Activated CD4-positive, alpha-beta T cell treated with anti-CD3 and anti-CD28 coated beads, Interleukin-2, amount 10 ng/mL, durations not matched to agents 7 days and 5 days (primary cell): Measurements from ENCODE around the gene CCDC33. TPM values are rescaled to one million over a fixed set of nuclear protein-coding genes. Genes with fewer than 3 reads are reported as not detected.

ENCODE experiments used
- CTCF ChIA-PET: fragments of 350-600 bp; sonication (Branson Sonifier 250); formaldehyde crosslinking; loops from one replicate; lab custom pipeline; 2021; ENCODE audit warnings: antibody characterized with exemption; lab: Charles Lee
- POLR2A ChIA-PET: fragments of 350-600 bp; sonication (Branson Sonifier 250); formaldehyde crosslinking; loops from one replicate; lab custom pipeline; 2021; ENCODE audit warnings: antibody characterized with exemption; lab: Charles Lee
- DNase-seq: peaks from one replicate; pipeline ENCODE4 v3.0.0-alpha.2; 2020
- H3K27ac Mint-ChIP-seq: one replicate; pipeline ENCODE4 v1.8.0; 2021; ENCODE audit warnings: mild to moderate bottlenecking, moderate library complexity, mixed read lengths
- H3K27me3 Mint-ChIP-seq: one replicate; pipeline ENCODE4 v1.8.0; 2021; ENCODE audit warnings: mixed read lengths
- H3K36me3 Mint-ChIP-seq: one replicate; pipeline ENCODE4 v1.8.0; 2021; ENCODE audit warnings: low read depth, mixed read lengths
- H3K4me1 Mint-ChIP-seq: one replicate; pipeline ENCODE4 v1.8.0; 2021; ENCODE audit warnings: mixed read lengths
- H3K4me3 Mint-ChIP-seq: one replicate; pipeline ENCODE4 v1.8.0; 2021; ENCODE audit warnings: mild to moderate bottlenecking, moderate library complexity, mixed read lengths
- H3K9me3 Mint-ChIP-seq: one replicate; pipeline ENCODE4 v1.8.0; 2021; ENCODE audit warnings: mixed read lengths
- total RNA-seq, 2 experiments: library from RNA; stranded (reverse); gene quantifications; one replicate each; pipeline ENCODE4 v1.2.3, GENCODE V29; 2021

Gene CCDC33
- total RNA-seq, 2 experiments from 2014 or later: not detected

GRCh38 chr15:74201710-74202420 lies 34.3 kb upstream of the CCDC33 start:
- ChIA-PET POLR2A (no interaction called here), CTCF (interaction anchor here (0.8 kb wide), 1 partner anchor 11 kb away, joined by 3 read pairs; no protein-coding TSS in a partner anchor)
- Mint-ChIP-seq H3K4me3 (no peak overlapping the region), H3K27me3 (no peaks in the 10 kb centered on the region), H3K36me3 (no peaks in the 10 kb centered on the region), H3K4me1 (no peaks in the 10 kb centered on the region), H3K27ac (no peak overlapping the region), H3K9me3 (no peaks in the 10 kb centered on the region)
- DNase-seq: no peak

- Mint-ChIP-seq H3K9me3 (no peaks in the 10 kb centered on the region), H3K27me3 (peaks cover 6% of the 10 kb centered on the region), H3K36me3 (no peaks in the 10 kb centered on the region), H3K4me1 (no peaks in the 10 kb centered on the region), H3K4me3 (no peak within 1 kb of the TSS), H3K27ac (no peak within 1 kb of the TSS)
- no peak for DNase-seq
- POLR2A ChIA-PET: no interaction called here
- CTCF ChIA-PET: interaction anchor here (0.8 kb wide), 1 partner anchor 12 kb away, joined by 3 read pairs; no protein-coding TSS in a partner anchor
Observed at GRCh38 chr15:74202452-74203401, 33.4 kb upstream of the CCDC33 start, which contains the start of gene STRA6. TSS of gene STRA6 (minus strand) at chr15:74202787. CDS start at chr15:74202267, 520 bp downstream.

- DNase-seq: no peak
- Mint-ChIP-seq H3K27me3 (peaks cover 14% of the 10 kb centered on the region), H3K27ac (no peak overlapping the region), H3K36me3 (no peaks in the 10 kb centered on the region), H3K9me3 (no peaks in the 10 kb centered on the region), H3K4me3 (no peak overlapping the region), H3K4me1 (no peaks in the 10 kb centered on the region)
- POLR2A ChIA-PET: no interaction called here
- CTCF ChIA-PET: no interaction called here
Observed at GRCh38 chr15:74203914-74204431, 32.2 kb upstream of the CCDC33 start.

GRCh38 chr15:74205582-74205947 lies 30.6 kb upstream of the CCDC33 start:
- ChIA-PET CTCF (interaction anchor here (1.6 kb wide), 1 partner anchor 11 kb away, joined by 3 read pairs; no protein-coding TSS in a partner anchor), POLR2A (no interaction called here)
- H3K36me3 Mint-ChIP-seq: no peaks in the 10 kb centered on the region
- H3K4me1 Mint-ChIP-seq: no peaks in the 10 kb centered on the region
- H3K27me3 Mint-ChIP-seq: peaks cover 14% of the 10 kb centered on the region
- no peak overlapping the region for H3K4me3 Mint-ChIP-seq
- DNase-seq: no peak
- no peaks in the 10 kb centered on the region for H3K9me3 Mint-ChIP-seq
- no peak overlapping the region for H3K27ac Mint-ChIP-seq

- H3K27ac Mint-ChIP-seq: no peak overlapping the region
- CTCF ChIA-PET: interaction anchor here (1.6 kb wide), 1 partner anchor 12 kb away, joined by 3 read pairs; no protein-coding TSS in a partner anchor
- no peak overlapping the region for H3K4me3 Mint-ChIP-seq
- H3K27me3 Mint-ChIP-seq: peaks cover 17% of the 10 kb centered on the region
- POLR2A ChIA-PET: no interaction called here
- no peaks in the 10 kb centered on the region for H3K4me1 Mint-ChIP-seq
- H3K9me3 Mint-ChIP-seq: no peaks in the 10 kb centered on the region
- H3K36me3 Mint-ChIP-seq: no peaks in the 10 kb centered on the region
- no peak for DNase-seq
Observed at GRCh38 chr15:74206801-74207281, 29.3 kb upstream of the CCDC33 start.

- Mint-ChIP-seq H3K9me3 (no peaks in the 10 kb centered on the region), H3K27me3 (peaks cover 18% of the 10 kb centered on the region), H3K4me3 (no peak overlapping the region), H3K27ac (no peak overlapping the region), H3K36me3 (no peaks in the 10 kb centered on the region), H3K4me1 (no peaks in the 10 kb centered on the region)
- ChIA-PET POLR2A (no interaction called here), CTCF (no interaction called here)
- DNase-seq: no peak
Observed at GRCh38 chr15:74207652-74208440, 28.3 kb upstream of the CCDC33 start.

- Mint-ChIP-seq H3K4me3 (no peak overlapping the region), H3K4me1 (no peaks in the 10 kb centered on the region), H3K9me3 (no peaks in the 10 kb centered on the region), H3K36me3 (no peaks in the 10 kb centered on the region), H3K27me3 (peaks cover 18% of the 10 kb centered on the region), H3K27ac (no peak overlapping the region)
- ChIA-PET POLR2A (no interaction called here), CTCF (interaction anchor here (1.2 kb wide), 1 partner anchor 223 kb away, joined by 3 read pairs; no protein-coding TSS in a partner anchor)
- DNase-seq: no peak
Observed at GRCh38 chr15:74208496-74208895, 27.6 kb upstream of the CCDC33 start.

- Mint-ChIP-seq H3K27ac (no peak overlapping the region), H3K9me3 (no peaks in the 10 kb centered on the region)
- CTCF ChIA-PET: interaction anchor here (1.2 kb wide), 1 partner anchor 222 kb away, joined by 3 read pairs; no protein-coding TSS in a partner anchor
Observed at GRCh38 chr15:74208901-74209559, 27.1 kb upstream of the CCDC33 start.

GRCh38 chr15:74209560-74209958 lies 26.6 kb upstream of the CCDC33 start:
- ChIA-PET POLR2A (no interaction called here), CTCF (interaction anchor here (1.2 kb wide), 1 partner anchor 222 kb away, joined by 3 read pairs; no protein-coding TSS in a partner anchor)
- DNase-seq: no peak
- Mint-ChIP-seq H3K9me3 (no peaks in the 10 kb centered on the region), H3K4me3 (no peak overlapping the region), H3K27ac (no peak overlapping the region), H3K36me3 (no peaks in the 10 kb centered on the region), H3K27me3 (peaks cover 18% of the 10 kb centered on the region), H3K4me1 (no peaks in the 10 kb centered on the region)

More at GRCh38 chr15:74208901-74209559, 27.1 kb upstream of the CCDC33 start:
- Mint-ChIP-seq H3K27me3 (peaks cover 18% of the 10 kb centered on the region), H3K4me3 (no peak overlapping the region), H3K36me3 (no peaks in the 10 kb centered on the region), H3K4me1 (no peaks in the 10 kb centered on the region)
- DNase-seq: no peak
- POLR2A ChIA-PET: no interaction called here

- no peaks in the 10 kb centered on the region for H3K36me3 Mint-ChIP-seq
- peaks cover 22% of the 10 kb centered on the region for H3K27me3 Mint-ChIP-seq
- no peaks in the 10 kb centered on the region for H3K9me3 Mint-ChIP-seq
- ChIA-PET CTCF (no interaction called here), POLR2A (no interaction called here)
- DNase-seq: no peak
- H3K27ac Mint-ChIP-seq: no peak overlapping the region
- H3K4me1 Mint-ChIP-seq: peaks cover 4% of the 10 kb centered on the region
- no peak overlapping the region for H3K4me3 Mint-ChIP-seq
Observed at GRCh38 chr15:74209997-74210671, 26.0 kb upstream of the CCDC33 start.

- Mint-ChIP-seq H3K4me1 (peaks cover 6% of the 10 kb centered on the region), H3K27me3 (peaks cover 23% of the 10 kb centered on the region), H3K9me3 (no peaks in the 10 kb centered on the region), H3K4me3 (no peak overlapping the region), H3K27ac (no peak overlapping the region), H3K36me3 (no peaks in the 10 kb centered on the region)
- ChIA-PET CTCF (no interaction called here), POLR2A (no interaction called here)
- DNase-seq: no peak
Observed at GRCh38 chr15:74210729-74211128, 25.4 kb upstream of the CCDC33 start.
